H9 (cell line): Measurements from ENCODE around the gene SSTR1. TPM values are rescaled to one million over a fixed set of nuclear protein-coding genes. Genes with fewer than 3 reads are reported as not detected.

Experiments
- DNase-seq: peaks from one replicate; pipeline ENCODE4 v3.0.0-alpha.2; 2017
- H2AFZ ChIP-seq: one replicate; pipeline ENCODE4 v1.6.1; 2013; ENCODE audit warnings: mild to moderate bottlenecking, low read length, control low read depth, moderate library complexity
- H2AK5ac ChIP-seq: 2 replicates; pipeline ENCODE4 v1.6.1; 2013; ENCODE audit warnings: low read length, control low read depth, mixed read lengths; ENCODE audit not compliant: insufficient read length
- H2BK120ac ChIP-seq: one replicate; pipeline ENCODE4 v1.6.1; 2013; ENCODE audit warnings: low read depth, mild to moderate bottlenecking, low read length, control low read depth, inconsistent platforms; ENCODE audit not compliant: poor library complexity, severe bottlenecking
- H2BK12ac ChIP-seq: 2 replicates; pipeline ENCODE4 v1.6.1; 2013; ENCODE audit warnings: low read length, control low read depth, mixed read lengths, low read depth; ENCODE audit not compliant: insufficient read length
- H2BK15ac ChIP-seq: 2 replicates; pipeline ENCODE4 v1.6.1; 2013; ENCODE audit warnings: low read depth, low read length, control low read depth
- H2BK20ac ChIP-seq: one replicate; pipeline ENCODE4 v1.6.1; 2013; ENCODE audit warnings: low read depth, mild to moderate bottlenecking, low read length, control low read depth, inconsistent platforms; ENCODE audit not compliant: poor library complexity, severe bottlenecking
- H2BK5ac ChIP-seq: 2 replicates; pipeline ENCODE4 v1.6.1; 2013; ENCODE audit warnings: low read length, control low read depth, mixed read lengths; ENCODE audit not compliant: insufficient read length
- H3K14ac ChIP-seq: 2 replicates; pipeline ENCODE4 v1.6.1; 2013; ENCODE audit warnings: low read length, control low read depth; ENCODE audit not compliant: insufficient read depth
- H3K18ac ChIP-seq: 2 replicates; pipeline ENCODE4 v1.6.1; 2013; ENCODE audit warnings: low read depth, mild to moderate bottlenecking, mixed read lengths, low read length, control low read depth; ENCODE audit not compliant: insufficient read length
- H3K23ac ChIP-seq: 2 replicates; pipeline ENCODE4 v1.6.1; 2013; ENCODE audit warnings: low read length, control low read depth, mixed read lengths, low read depth; ENCODE audit not compliant: insufficient read length
- H3K23me2 ChIP-seq: 2 replicates; pipeline ENCODE4 v1.6.1; 2013; ENCODE audit warnings: low read depth, mild to moderate bottlenecking, mixed read lengths, low read length, control low read depth; ENCODE audit not compliant: insufficient read length, poor library complexity, severe bottlenecking
- H3K27ac ChIP-seq: 2 replicates; pipeline ENCODE4 v1.5.1; 2013; ENCODE audit warnings: low read length, control low read depth, mixed read lengths, low read depth; ENCODE audit not compliant: insufficient read length
- H3K27me3 ChIP-seq: 2 replicates; pipeline ENCODE4 v1.6.1; 2013; ENCODE audit warnings: low read length, control low read depth, inconsistent platforms; ENCODE audit not compliant: insufficient read depth
- H3K4ac ChIP-seq: 2 replicates; pipeline ENCODE4 v1.6.1; 2013; ENCODE audit warnings: low read depth, mild to moderate bottlenecking, control low read depth, inconsistent platforms, low read length, moderate library complexity
- H3K4me1 ChIP-seq: 2 replicates; pipeline ENCODE4 v1.6.1; 2013; ENCODE audit warnings: low read length, control low read depth, inconsistent platforms; ENCODE audit not compliant: insufficient read depth
- H3K4me2 ChIP-seq: 2 replicates; pipeline ENCODE4 v1.6.1; 2013; ENCODE audit warnings: low read length, control low read depth, mixed read lengths; ENCODE audit not compliant: insufficient read length, insufficient read depth
- H3K56ac ChIP-seq: 2 replicates; pipeline ENCODE4 v1.6.1; 2013; ENCODE audit warnings: low read depth, mild to moderate bottlenecking, mixed read lengths, low read length, control low read depth; ENCODE audit not compliant: insufficient read length
- H3K79me1 ChIP-seq: 2 replicates; pipeline ENCODE4 v1.6.1; 2013; ENCODE audit warnings: low read depth, mild to moderate bottlenecking, moderate library complexity, low read length, control low read depth, inconsistent platforms; ENCODE audit not compliant: insufficient read depth, poor library complexity, severe bottlenecking
- H3K79me2 ChIP-seq: 2 replicates; pipeline ENCODE4 v1.6.1; 2013; ENCODE audit warnings: low read length, control low read depth, inconsistent platforms; ENCODE audit not compliant: insufficient read depth
- H3K9ac ChIP-seq: 2 replicates; pipeline ENCODE4 v1.6.1; 2013; ENCODE audit warnings: low read length, control low read depth, mixed read lengths; ENCODE audit not compliant: insufficient read length; ENCODE audit errors: extremely low read depth
- H3K9me3 ChIP-seq: one replicate; pipeline ENCODE4 v1.6.1; 2013; ENCODE audit warnings: low read depth, low read length, inconsistent platforms; ENCODE audit not compliant: control insufficient read depth
- H3T11ph ChIP-seq: one replicate; pipeline ENCODE4 v1.6.1; 2013; ENCODE audit warnings: mild to moderate bottlenecking, low read length, control low read depth, inconsistent platforms
- H4K20me1 ChIP-seq: one replicate; pipeline ENCODE4 v1.6.1; 2013; ENCODE audit not compliant: control insufficient read depth, insufficient read length, insufficient read depth
- H4K5ac ChIP-seq: 2 replicates; pipeline ENCODE4 v1.6.1; 2013; ENCODE audit warnings: low read depth, mild to moderate bottlenecking, mixed read lengths, low read length, control low read depth; ENCODE audit not compliant: insufficient read length
- H4K8ac ChIP-seq: replicated peaks from 2 replicates; pipeline ENCODE4 v1.6.1; 2013; ENCODE audit warnings: low read length, control low read depth, mixed read lengths, low read depth; ENCODE audit not compliant: insufficient read length
- H4K91ac ChIP-seq: 2 replicates; pipeline ENCODE4 v1.6.1; 2013; ENCODE audit warnings: low read depth, mild to moderate bottlenecking, moderate library complexity, mixed read lengths, low read length, control low read depth; ENCODE audit not compliant: insufficient read length
- H3K27ac Mint-ChIP-seq, 3 experiments: 2 replicates in 2 of 3; 3 replicates in 1 of 3; pipeline ENCODE4 v1.8.0; 2020 to 2021; ENCODE audit warnings: mixed read lengths in 3 of 3, mild to moderate bottlenecking in 1 of 3, moderate library complexity in 1 of 3
- H3K27me3 Mint-ChIP-seq: 2 replicates; pipeline ENCODE4 v1.8.0; 2021; ENCODE audit warnings: low read depth, mild to moderate bottlenecking, moderate library complexity, mixed read lengths
- H3K36me3 Mint-ChIP-seq, 3 experiments: 2 replicates in 2 of 3; 3 replicates in 1 of 3; pipeline ENCODE4 v1.8.0; 2020 to 2021; ENCODE audit warnings: low read depth in 3 of 3, mixed read lengths in 3 of 3; ENCODE audit not compliant: insufficient read depth in 1 of 3
- H3K4me1 Mint-ChIP-seq, 2 experiments: 2 replicates each; pipeline ENCODE4 v1.8.0; 2020; ENCODE audit warnings: mixed read lengths in 2 of 2
- H3K4me3 Mint-ChIP-seq, 2 experiments: 2 replicates in 1 of 2; 3 replicates in 1 of 2; pipeline ENCODE4 v1.8.0; 2020 to 2021; ENCODE audit warnings: mild to moderate bottlenecking in 2 of 2, mixed read lengths in 2 of 2, moderate library complexity in 1 of 2
- H3K9me3 Mint-ChIP-seq, 2 experiments: 2 replicates in 1 of 2; 3 replicates in 1 of 2; pipeline ENCODE4 v1.8.0; 2020; ENCODE audit warnings: mild to moderate bottlenecking in 2 of 2, mixed read lengths in 2 of 2, moderate library complexity in 1 of 2
- CTCF ChIP-seq: fragments of 200-600 bp; sonication (generic); conservative IDR thresholded peaks from 3 replicates; pipeline ENCODE4 v1.8.0; 2021; ENCODE audit warnings: antibody characterized with exemption, mild to moderate bottlenecking
- WGBS: extraction: QIAGEN DNeasy Blood & Tissue Kit; methylation state at CpG from one replicate; pipeline ENCODE4 v1.1.7; 2013; ENCODE audit warnings: missing lambda C conversion rate, low lambda C conversion rate, mixed read lengths; ENCODE audit not compliant: insufficient read length; ENCODE audit errors: extremely low coverage; 5-methylcytosine and 5-hydroxymethylcytosine counted together
- total RNA-seq: library from RNA; stranded (reverse); gene quantifications from 2 replicates; pipeline ENCODE4 v1.2.1, GENCODE V29; 2021

The SSTR1 gene
- total RNA-seq, 1 experiment from 2014 or later, result 0.98 TPM

GRCh38 chr14:38197784-38198335, 9.8 kb upstream of the SSTR1 start:
- peak overlapping the region; percentile 40 for H3K4me2 ChIP-seq
- peak overlapping the region; percentile 8 for H3K27ac ChIP-seq
- no peaks in the 10 kb centered on the region for H4K20me1 ChIP-seq
- H3T11ph ChIP-seq, result no peak overlapping the region
- no peak overlapping the region for H2BK5ac ChIP-seq
- H3K23me2 ChIP-seq, result no peaks in the 10 kb centered on the region
- H3K4me1 Mint-ChIP-seq, result peaks cover 62 to 80% of the 10 kb centered on the region in 2 experiments
- peak overlapping the region; percentile 80 to 97 (median 80); a peak in 5 of 7 replicates for H3K27ac Mint-ChIP-seq
- H3K18ac ChIP-seq, result no peak overlapping the region
- no peak overlapping the region for H4K5ac ChIP-seq
- no peaks in the 10 kb centered on the region for H3K27me3 ChIP-seq
- WGBS, result no CpG with 5 or more reads among the region's 2 CpGs
- no peak overlapping the region for H2BK15ac ChIP-seq
- peaks cover 3% of the 10 kb centered on the region; the same call in 1 of the 2 replicates for H3K79me2 ChIP-seq
- no peak for DNase-seq
- H2BK120ac ChIP-seq, result no peak overlapping the region
- no peak overlapping the region for H2BK20ac ChIP-seq
- no peak overlapping the region for H4K91ac ChIP-seq
- H3K9me3 ChIP-seq, result no peaks in the 10 kb centered on the region
- no peak overlapping the region for H3K14ac ChIP-seq
- H3K36me3 Mint-ChIP-seq, result peaks cover 63 to 79% (median 78%) of the 10 kb centered on the region in 3 experiments
- no peak overlapping the region for H3K23ac ChIP-seq
- H2BK12ac ChIP-seq, result no peak overlapping the region
- no peaks in the 10 kb centered on the region for H3K79me1 ChIP-seq
- H3K9me3 Mint-ChIP-seq, result peaks cover 0 to 1% of the 10 kb centered on the region in 2 experiments; a peak in 2 of 5 replicates
- H2AK5ac ChIP-seq, result no peak overlapping the region
- no peak for TF ChIP-seq CTCF
- peak overlapping the region; percentile 0 to 59; a peak in 3 of 5 replicates for H3K4me3 Mint-ChIP-seq
- no peak overlapping the region for H2AFZ ChIP-seq
- no peak overlapping the region for H3K9ac ChIP-seq
- H3K4ac ChIP-seq, result no peak overlapping the region
- no peak overlapping the region for H3K56ac ChIP-seq
- no peaks in the 10 kb centered on the region; the same call in 1 of the 2 replicates for H3K27me3 Mint-ChIP-seq
- no peak overlapping the region for H4K8ac ChIP-seq
- no peaks in the 10 kb centered on the region; the same call in 1 of the 2 replicates for H3K4me1 ChIP-seq
